Endothelial cell of umbilical vein (primary cell): ENCODE data around the gene SLC25A21. TPM values are rescaled to one million over a fixed set of nuclear protein-coding genes. Genes with fewer than 3 reads are reported as not detected.

Experiments
- BruUV-seq: library from RNA; stranded (reverse); fragments of 400-500 nt; replicated peaks from 2 replicates; lab custom pipeline; 2021; lab: Mats Ljungman, UMichigan
- CTCF ChIA-PET: fragments of 300-600, 350-600 bp; sonication (Branson Sonifier 250); formaldehyde crosslinking; loops from one replicate; lab custom pipeline; 2021; ENCODE audit warnings: antibody characterized with exemption, inconsistent platforms; lab: Charles Lee
- POLR2A ChIA-PET: fragments of 300-600, 350-600 bp; sonication (Branson Sonifier 250); formaldehyde crosslinking; loops from one replicate; lab custom pipeline; 2021; ENCODE audit warnings: antibody characterized with exemption, inconsistent platforms; lab: Charles Lee
- DNase-seq: peaks from one replicate; pipeline ENCODE4 v3.0.0-alpha.2; 2011; ENCODE audit warnings: low read depth, low spot score
- FAIRE-seq: peaks from 2 replicates; lab custom pipeline; 2011; peaks lifted over from hg19 to GRCh38; lab: Jason Lieb, UNC
- H2AFZ ChIP-seq: 2 replicates; pipeline ENCODE4 v1.6.0; 2012; ENCODE audit warnings: low read depth, low read length, control low read depth, inconsistent platforms
- H3K27ac ChIP-seq: 2 replicates; pipeline ENCODE4 v1.5.1; 2011; ENCODE audit warnings: low read depth, mild to moderate bottlenecking, control low read depth, low read length, moderate library complexity; ENCODE audit not compliant: insufficient read depth
- H3K27me3 ChIP-seq, 2 experiments: 2 replicates each; pipeline versions ENCODE4 v1.6.0 to v1.6.1; 2011; ENCODE audit warnings: low read length in 2 of 2, mixed read lengths in 1 of 2; ENCODE audit not compliant: control insufficient read depth in 2 of 2, insufficient read depth in 2 of 2
- H3K36me3 ChIP-seq, 2 experiments: 2 replicates in 1 of 2; 3 replicates in 1 of 2; pipeline ENCODE4 v1.5.1; 2011; ENCODE audit warnings: low read length in 2 of 2, mild to moderate bottlenecking in 1 of 2, moderate library complexity in 1 of 2; ENCODE audit not compliant: control insufficient read depth in 2 of 2, insufficient read depth in 2 of 2; ENCODE audit errors: extremely low read depth in 1 of 2
- H3K4me1 ChIP-seq: 3 replicates; pipeline ENCODE4 v1.5.1; 2011; ENCODE audit warnings: mild to moderate bottlenecking, low read length; ENCODE audit not compliant: control insufficient read depth, insufficient read depth; ENCODE audit errors: extremely low read depth
- H3K4me2 ChIP-seq: 2 replicates; pipeline ENCODE4 v1.6.1; 2011; ENCODE audit warnings: low read length, control low read depth, mixed read lengths; ENCODE audit not compliant: insufficient read depth
- H3K4me3 ChIP-seq, 3 experiments: fragments of 200-600 bp in 1 of 3; sonication (generic), shearing (Covaris generic) in 1 of 3; replicated peaks in 1 of 3; 2 replicates each; pipeline ENCODE4 v1.5.1; 2011 to 2016; ENCODE audit warnings: control low read depth in 3 of 3, low read length in 3 of 3, mild to moderate bottlenecking in 2 of 3, inconsistent platforms in 1 of 3, low read depth in 1 of 3, moderate library complexity in 1 of 3; ENCODE audit not compliant: insufficient read depth in 1 of 3
- H3K79me2 ChIP-seq: 2 replicates; pipeline ENCODE4 v1.6.0; 2012; ENCODE audit warnings: low read length, inconsistent platforms; ENCODE audit not compliant: control insufficient read depth, insufficient read depth
- H3K9ac ChIP-seq: replicated peaks from 2 replicates; pipeline ENCODE3; 2011; ENCODE audit warnings: low read length, control low read depth; ENCODE audit not compliant: insufficient read depth; ENCODE audit errors: extremely low read depth
- H3K9me1 ChIP-seq: replicated peaks from 3 replicates; pipeline ENCODE4 v1.6.0; 2011; ENCODE audit warnings: mild to moderate bottlenecking, low read length; ENCODE audit not compliant: control insufficient read depth, insufficient read depth; ENCODE audit errors: extremely low read depth
- H3K9me3 ChIP-seq: replicated peaks from 2 replicates; pipeline ENCODE4 v1.5.1; 2012; ENCODE audit warnings: low read length, inconsistent platforms; ENCODE audit not compliant: control insufficient read depth, insufficient read depth
- H4K20me1 ChIP-seq: replicated peaks from 2 replicates; pipeline ENCODE3; 2011; ENCODE audit warnings: mild to moderate bottlenecking, low read length; ENCODE audit not compliant: control insufficient read depth, insufficient read depth; ENCODE audit errors: extremely low read depth
- CTCF ChIP-seq, 2 donors: IDR thresholded peaks; 1 replicate in 1 of 2; 2 replicates in 1 of 2; pipeline ENCODE4 v1.5.1; 2011; ENCODE audit warnings: low read length in 2 of 2, mild to moderate bottlenecking in 2 of 2, moderate library complexity in 2 of 2, control low read depth in 1 of 2, inconsistent platforms in 1 of 2, low read depth in 1 of 2; ENCODE audit not compliant: insufficient read depth in 1 of 2; ENCODE audit errors: extremely low read depth in 1 of 2
- EZH2 ChIP-seq: IDR thresholded peaks from 2 replicates; pipeline ENCODE4 v1.6.1; 2012; ENCODE audit warnings: borderline replicate concordance, low read depth, mild to moderate bottlenecking, moderate library complexity, low read length, inconsistent platforms; ENCODE audit not compliant: severe bottlenecking
- FOS ChIP-seq: IDR thresholded peaks from 2 replicates; pipeline ENCODE4 v1.6.1; 2011; ENCODE audit warnings: mild to moderate bottlenecking, low read length, moderate library complexity, borderline replicate concordance; ENCODE audit not compliant: insufficient read depth
- GATA2 ChIP-seq: IDR thresholded peaks from 2 replicates; pipeline ENCODE4 v1.7.0; 2011; ENCODE audit warnings: low read depth, mild to moderate bottlenecking, moderate library complexity, mixed read lengths, low read length; ENCODE audit not compliant: insufficient read length, insufficient read depth
- JUN ChIP-seq: IDR thresholded peaks from 2 replicates; pipeline ENCODE4 v1.6.1; 2011; ENCODE audit warnings: borderline replicate concordance, low read depth; ENCODE audit not compliant: insufficient read length, insufficient read depth
- MYC ChIP-seq: IDR thresholded peaks from one replicate; pipeline ENCODE4 v1.6.1; 2011; ENCODE audit warnings: mild to moderate bottlenecking, low read depth, low read length
- POLR2A ChIP-seq: IDR thresholded peaks from 2 replicates; pipeline ENCODE4 v1.6.1; 2012; ENCODE audit warnings: low read depth, mild to moderate bottlenecking, control low read depth, low read length
- POLR2AphosphoS5 ChIP-seq: IDR thresholded peaks from 2 replicates; pipeline ENCODE4 v1.6.1; 2012; ENCODE audit warnings: low read depth, mild to moderate bottlenecking, control low read depth, low read length, moderate library complexity; ENCODE audit not compliant: insufficient read depth
- dilution Hi-C: fragments of 300-500 bp; cut with MboI; formaldehyde crosslinking; loops from one replicate; pipeline ENCODE4 v1.15.0; 2019; ENCODE audit warnings: low sequenced_read_pairs; ENCODE audit not compliant: extremely low pct_ligation_motif_present
- intact Hi-C: fragments of 100-400 bp; cut with micrococcal nuclease; formaldehyde crosslinking; loops from one replicate; pipeline ENCODE4 v1.10.0; 2022
- polyA plus RNA-seq, 4 experiments: library from polyadenylated mRNA; depleted of rRNA in 3 of 4; stranded (reverse) in 3 of 4; unstranded in 1 of 4; fragments of >200 nt; gene quantifications; 2 replicates each; pipeline versions ENCODE4 v1.2.1 to v1.2.3, GENCODE V29; 2011 to 2012; ENCODE audit warnings: missing spikeins in 1 of 4
- total RNA-seq: library from RNA; stranded (reverse); gene quantifications from 2 replicates; pipeline ENCODE4 v1.2.3, GENCODE V29; 2021
- TF ChIP-seq, protein P1 (sequence below): IDR thresholded peaks from 2 replicates; pipeline ENCODE4 v1.6.1; 2011; ENCODE audit not compliant: insufficient read depth, insufficient read length

Gene SLC25A21
- total and polyA plus RNA-seq, 2 donors (not counting 3 experiments of a cell fraction or from before 2014, with no cell fraction given) = 0.98 to 1.4 TPM

DNA sequence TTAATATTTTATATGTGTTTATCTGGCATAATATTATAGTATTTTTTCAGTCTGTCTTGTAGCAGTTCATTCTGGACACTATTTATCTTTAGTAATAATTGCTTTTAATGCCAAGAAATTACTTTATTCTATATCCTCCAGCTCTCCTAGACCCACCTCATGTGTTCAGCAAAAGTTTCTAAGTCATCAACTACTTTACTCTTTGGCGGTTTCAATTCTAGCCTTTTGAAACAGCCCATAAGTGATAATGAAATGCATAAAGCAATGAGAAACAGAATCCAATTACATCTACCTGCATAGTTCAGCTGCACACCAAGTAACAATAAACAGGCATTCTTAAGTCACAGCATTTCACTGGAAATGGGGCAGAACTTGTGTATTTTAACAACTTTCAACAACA is 225.5 kb downstream of the SLC25A21 start:
- ChIA-PET CTCF (no interaction called here), POLR2A (no interaction called here)
- Histone ChIP-seq H3K79me2 (no peaks in the 10 kb centered on the region), H3K9ac (no peak overlapping the region), H2AFZ (no peak overlapping the region), H3K4me3 (no peak overlapping the region), H3K4me1 (no peaks in the 10 kb centered on the region), H3K9me1 (no peaks in the 10 kb centered on the region), H3K27me3 (no peaks in the 10 kb centered on the region), H4K20me1 (no peaks in the 10 kb centered on the region), H3K4me2 (no peak overlapping the region), H3K36me3 (no peaks in the 10 kb centered on the region), H3K9me3 (no peaks in the 10 kb centered on the region), H3K27ac (no peak overlapping the region)
- TF ChIP-seq EZH2 (no peak), FOS (no peak)
- dilution Hi-C loops (no loop called here), intact Hi-C loops (loop anchor here (10.0 kb wide), 1 partner anchor 58 kb away; no protein-coding TSS in a partner anchor)
- no peak for DNase-seq
- no peak for FAIRE-seq
- BruUV-seq = no TSS peak

DNA sequence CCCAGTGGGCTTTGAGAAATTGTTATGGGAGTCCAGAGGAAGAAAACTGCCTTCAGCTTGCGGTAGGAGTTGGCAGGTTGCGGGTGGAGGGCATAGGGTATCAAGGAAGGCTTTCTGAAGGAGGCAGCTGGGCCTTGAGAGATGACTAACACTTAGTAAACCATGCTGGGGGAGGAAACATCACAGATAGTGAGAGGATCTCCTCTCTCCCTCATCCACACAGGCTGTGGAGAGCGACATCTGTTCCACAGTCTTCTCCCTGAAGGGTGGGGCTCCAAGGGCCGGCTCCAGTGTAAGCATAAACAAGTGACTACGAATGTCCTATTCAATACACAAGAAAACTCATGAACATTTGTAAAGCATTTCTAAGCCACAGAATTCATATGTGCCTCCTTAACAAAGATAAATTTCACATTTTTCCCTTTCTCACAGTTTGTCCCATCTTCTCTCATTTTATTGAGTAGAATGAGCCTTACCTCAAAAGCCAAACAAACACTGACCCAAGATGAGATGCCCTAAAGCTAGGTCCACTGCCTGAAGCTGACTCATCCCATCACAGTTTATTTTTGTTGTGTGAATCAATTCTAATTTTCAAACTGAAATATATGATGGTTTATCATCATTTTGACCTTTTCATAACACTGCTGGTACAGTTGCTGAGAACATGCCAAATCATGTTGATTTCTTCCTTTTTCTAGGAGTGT is 227.9 kb downstream of the SLC25A21 start:
- no peaks in the 10 kb centered on the region for H4K20me1 ChIP-seq
- DNase-seq = no peak
- intact Hi-C loops = loop anchor here (10.0 kb wide), 1 partner anchor 60 kb away; no protein-coding TSS in a partner anchor
- no peak for FAIRE-seq
- H3K9ac ChIP-seq = no peak overlapping the region
- ChIA-PET POLR2A (no interaction called here), CTCF (interaction anchor here (1.6 to 3.6 kb wide), 4 partner anchors 9 to 875 kb away, joined by 6 to 100 read pairs (median 19); no protein-coding TSS in a partner anchor)
- no peaks in the 10 kb centered on the region for H3K27me3 ChIP-seq
- H3K9me1 ChIP-seq = no peaks in the 10 kb centered on the region
- no peak overlapping the region for H2AFZ ChIP-seq
- TF ChIP-seq POLR2A = no peak
- no peak for TF ChIP-seq MYC
- no peak for TF ChIP-seq JUN
- TF ChIP-seq GATA2 = no peak
- TF ChIP-seq, protein P1, sequence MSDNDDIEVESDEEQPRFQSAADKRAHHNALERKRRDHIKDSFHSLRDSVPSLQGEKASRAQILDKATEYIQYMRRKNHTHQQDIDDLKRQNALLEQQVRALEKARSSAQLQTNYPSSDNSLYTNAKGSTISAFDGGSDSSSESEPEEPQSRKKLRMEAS = no peak
- TF ChIP-seq FOS = no peak
- no peak for TF ChIP-seq CTCF (IDR thresholded peaks at IDR 0.05; ENCODE audit: extremely low read depth in 1 of 2, insufficient read depth in 1 of 2, low read depth in 1 of 2, low read length in 2 of 2)
- TF ChIP-seq POLR2AphosphoS5 = no peak
- no peak for TF ChIP-seq EZH2
- no peaks in the 10 kb centered on the region for H3K79me2 ChIP-seq
- no peak overlapping the region for H3K4me2 ChIP-seq
- H3K9me3 ChIP-seq = no peaks in the 10 kb centered on the region
- H3K4me3 ChIP-seq = no peak overlapping the region
- no TSS peak for BruUV-seq
- no peak overlapping the region for H3K27ac ChIP-seq
- no peaks in the 10 kb centered on the region for H3K4me1 ChIP-seq
- dilution Hi-C loops = no loop called here
- H3K36me3 ChIP-seq = no peaks in the 10 kb centered on the region
